Muscle of back (tissue), 11 donors: ENCODE data around the gene RBL2. TPM values are rescaled to one million over a fixed set of nuclear protein-coding genes. Genes with fewer than 3 reads are reported as not detected.

Experiments
- DNase-seq, 3 donors: peaks; one replicate each; pipeline versions ENCODE4 v3.0.0 to v3.0.0-alpha.2; 2013
- polyA plus RNA-seq, 10 donors: library from polyadenylated mRNA; unstranded; fragments of 120-200 nt; gene quantifications; one replicate each; pipeline ENCODE4 v1.2.1, GENCODE V29; 2013; ENCODE audit not compliant: insufficient read length in 10 of 10

The RBL2 gene
- polyA plus RNA-seq, 10 donors, result 36.1 to 70.9 (median 47.0) TPM

GRCh38 chr16:53440125-53440524 is 5.9 kb downstream of the RBL2 start:
- no peak for DNase-seq

GRCh38 chr16:53445534-53445933 is 11.3 kb downstream of the RBL2 start:
- DNase-seq, result no peak

GRCh38 chr16:53446090-53446489 is 11.8 kb downstream of the RBL2 start:
- no peak for DNase-seq

GRCh38 chr16:53449816-53450517 is 15.7 kb downstream of the RBL2 start:
- DNase-seq, result no peak

GRCh38 chr16:53453928-53454327 is 19.7 kb downstream of the RBL2 start:
- no peak for DNase-seq

GRCh38 chr16:53456625-53457024 is 22.4 kb downstream of the RBL2 start:
- DNase-seq, result no peak

GRCh38 chr16:53457670-53458069 is 23.4 kb downstream of the RBL2 start:
- no peak for DNase-seq

- DNase-seq, result no peak
Observed at GRCh38 chr16:53458635-53459034, 24.4 kb downstream of the RBL2 start.

GRCh38 chr16:53465606-53466280 is 31.5 kb downstream of the RBL2 start:
- DNase-seq, result peak in 1 of 3 donors; percentile 11

- no peak for DNase-seq
Observed at GRCh38 chr16:53476867-53477266, 42.6 kb downstream of the RBL2 start.

- no peak for DNase-seq
Observed at GRCh38 chr16:53478965-53479364, 44.7 kb downstream of the RBL2 start.

GRCh38 chr16:53480394-53480793 is 46.1 kb downstream of the RBL2 start:
- DNase-seq, result no peak

GRCh38 chr16:53482123-53482522 is 47.9 kb downstream of the RBL2 start:
- DNase-seq, result no peak

GRCh38 chr16:53484542-53484941 is 50.3 kb downstream of the RBL2 start:
- DNase-seq, result no peak

- no peak for DNase-seq
Observed at GRCh38 chr16:53486230-53486629, 52.0 kb downstream of the RBL2 start.

GRCh38 chr16:53489755-53490154 is 55.5 kb downstream of the RBL2 start:
- DNase-seq, result peak in 1 of 3 donors; percentile 36

- no peak for DNase-seq
Observed at GRCh38 chr16:53492503-53492902, 58.2 kb downstream of the RBL2 start.

- DNase-seq, result no peak
Observed at GRCh38 chr16:53494636-53495035, 60.4 kb downstream of the RBL2 start.

GRCh38 chr16:53495325-53495724 is 61.1 kb downstream of the RBL2 start:
- DNase-seq, result no peak

- DNase-seq, result no peak
Observed at GRCh38 chr16:53498984-53499383, 64.7 kb downstream of the RBL2 start.

- DNase-seq, result no peak
Observed at GRCh38 chr16:53501216-53501859, 67.1 kb downstream of the RBL2 start.

- DNase-seq, result peak in 1 of 3 donors; percentile 70
Observed at GRCh38 chr16:53502331-53503269, 68.3 kb downstream of the RBL2 start, which contains the start of gene AKTIP. Gene AKTIP (minus strand): TSS chr16:53503209. CDS start chr16:53500259, 2,950 bp downstream.
